Mucosa of rectum (tissue), 2 donors: Measurements from ENCODE around the gene GLIS1.

ENCODE experiments used
- H3K27ac ChIP-seq, 2 donors: one replicate each; pipeline ENCODE4 v1.7.0; 2013; ENCODE audit warnings: inconsistent platforms in 2 of 2, low read depth in 2 of 2, low read length in 2 of 2
- H3K27me3 ChIP-seq, 2 donors: one replicate each; pipeline ENCODE4 v1.7.0; 2013; ENCODE audit warnings: low read length in 2 of 2; ENCODE audit not compliant: control insufficient read depth in 2 of 2, insufficient read depth in 2 of 2
- H3K36me3 ChIP-seq, 2 donors: one replicate each; pipeline ENCODE4 v1.7.0; 2013; ENCODE audit warnings: low read length in 2 of 2; ENCODE audit not compliant: control insufficient read depth in 2 of 2, insufficient read depth in 2 of 2
- H3K4me1 ChIP-seq, 2 donors: one replicate each; pipeline ENCODE4 v1.7.0; 2013; ENCODE audit warnings: low read length in 2 of 2, mild to moderate bottlenecking in 1 of 2; ENCODE audit not compliant: control insufficient read depth in 2 of 2, insufficient read depth in 2 of 2
- H3K4me3 ChIP-seq, 2 donors: one replicate each; pipeline ENCODE4 v1.7.0; 2013; ENCODE audit warnings: low read length in 2 of 2
- H3K9ac ChIP-seq, 2 donors: one replicate each; pipeline ENCODE4 v1.7.0; 2013; ENCODE audit warnings: low read length in 2 of 2, low read depth in 1 of 2, mild to moderate bottlenecking in 1 of 2
- H3K9me3 ChIP-seq, 2 donors: one replicate each; pipeline ENCODE4 v1.7.0; 2013; ENCODE audit warnings: low read length in 2 of 2; ENCODE audit not compliant: control insufficient read depth in 2 of 2
- donor health status: healthy.
- donor health status: Normal muscosa, but diverticular disease.

GLIS1 gene

GRCh38 chr1:53631622-53632310 is 107.2 kb downstream of the GLIS1 start:
- no peaks in the 10 kb centered on the region for H3K9me3 ChIP-seq
- H3K4me1 ChIP-seq = no peaks in the 10 kb centered on the region
- H3K27ac ChIP-seq = no peak overlapping the region
- H3K36me3 ChIP-seq = no peaks in the 10 kb centered on the region
- no peak overlapping the region for H3K9ac ChIP-seq
- no peak overlapping the region for H3K4me3 ChIP-seq
- peaks cover 0 to under 1% of the 10 kb centered on the region in 2 donors for H3K27me3 ChIP-seq

DNA sequence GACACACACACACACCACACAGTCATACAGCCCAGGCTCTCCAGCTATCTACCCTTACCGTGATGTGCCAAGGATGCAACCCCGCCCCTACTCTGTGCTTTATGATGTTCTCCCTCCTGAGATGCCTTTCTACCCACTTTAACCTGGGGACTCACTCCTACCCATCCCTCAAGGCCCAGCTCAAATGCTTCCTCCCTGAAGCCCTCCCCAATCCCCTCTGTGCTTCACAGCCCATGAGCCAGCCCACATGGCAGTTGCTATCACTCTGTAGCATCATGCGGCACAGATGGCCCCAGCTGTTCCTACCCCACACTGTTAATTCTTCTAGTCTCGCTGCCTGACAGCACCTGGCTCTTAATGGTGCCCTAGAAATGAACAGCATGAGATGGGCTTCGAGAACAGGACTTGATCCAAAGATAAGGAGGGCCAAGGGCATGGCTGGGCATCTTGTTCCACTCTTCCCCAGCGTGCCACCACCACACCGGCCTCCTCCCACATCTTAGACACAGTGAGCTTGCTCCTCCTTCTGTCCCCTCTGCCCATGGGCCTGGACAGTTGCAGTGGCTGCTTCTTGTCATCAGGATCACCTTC is 109.8 kb downstream of the GLIS1 start:
- Histone ChIP-seq H3K27ac (no peak overlapping the region), H3K4me3 (no peak overlapping the region), H3K9me3 (no peaks in the 10 kb centered on the region), H3K27me3 (no peaks in the 10 kb centered on the region), H3K4me1 (no peaks in the 10 kb centered on the region), H3K9ac (no peak overlapping the region), H3K36me3 (no peaks in the 10 kb centered on the region)

DNA sequence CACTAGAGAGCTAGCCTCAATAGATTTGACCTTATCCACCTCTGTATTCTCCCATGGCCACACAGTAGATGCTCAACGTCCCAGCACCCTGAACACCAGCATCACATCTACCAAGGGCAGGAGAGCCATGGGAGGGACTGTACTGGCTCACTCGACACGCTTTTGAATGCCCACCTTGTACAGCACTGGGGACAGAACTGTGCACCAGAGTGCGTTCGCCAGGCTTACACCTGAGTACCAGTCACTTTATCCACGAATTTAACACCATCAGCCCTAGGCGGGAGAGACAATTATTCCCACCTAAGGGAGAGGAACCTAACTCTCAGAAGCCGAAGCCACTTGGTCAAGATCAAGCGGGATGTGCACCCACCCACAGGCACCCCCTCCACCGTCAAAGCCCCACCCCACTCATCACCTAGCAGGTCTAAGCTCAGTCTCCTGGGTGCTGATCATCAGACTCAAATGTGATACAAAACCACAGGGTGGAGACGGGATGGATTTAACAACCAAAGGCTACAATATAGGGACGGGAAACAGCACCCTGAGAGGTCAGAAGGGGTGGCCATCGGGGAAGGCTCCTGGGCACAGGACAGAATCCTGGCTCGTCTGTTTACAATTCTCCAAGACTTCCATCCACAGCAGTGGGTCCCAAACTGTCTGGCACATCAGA is 110.5 kb downstream of the GLIS1 start:
- Histone ChIP-seq H3K9ac (no peak overlapping the region), H3K4me1 (no peaks in the 10 kb centered on the region), H3K4me3 (no peak overlapping the region), H3K27ac (no peak overlapping the region), H3K27me3 (no peaks in the 10 kb centered on the region), H3K9me3 (no peaks in the 10 kb centered on the region), H3K36me3 (no peaks in the 10 kb centered on the region)

DNA sequence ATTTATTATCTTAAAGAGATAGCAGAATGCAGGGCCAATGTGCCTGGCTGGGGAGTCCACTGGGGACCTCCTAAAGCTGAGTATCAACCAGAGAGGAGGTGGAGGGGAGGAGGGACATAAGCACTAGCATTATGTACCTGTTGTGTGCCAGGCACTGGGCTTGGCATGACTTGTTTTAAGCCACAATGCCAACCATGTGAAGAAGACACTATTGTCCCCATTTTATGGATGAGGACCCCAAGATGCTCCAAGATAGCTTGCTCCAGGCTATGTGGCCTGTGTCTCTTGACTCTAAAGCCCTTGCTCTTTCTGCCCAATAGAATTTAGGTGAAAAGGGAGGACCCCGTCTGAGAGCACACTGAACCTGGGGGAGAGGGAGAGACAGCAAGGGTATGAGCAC is 111.3 kb downstream of the GLIS1 start:
- H3K27ac ChIP-seq = no peak overlapping the region
- no peaks in the 10 kb centered on the region for H3K36me3 ChIP-seq
- no peaks in the 10 kb centered on the region for H3K9me3 ChIP-seq
- H3K27me3 ChIP-seq = no peaks in the 10 kb centered on the region
- H3K9ac ChIP-seq = no peak overlapping the region
- no peaks in the 10 kb centered on the region for H3K4me1 ChIP-seq
- H3K4me3 ChIP-seq = no peak overlapping the region

DNA sequence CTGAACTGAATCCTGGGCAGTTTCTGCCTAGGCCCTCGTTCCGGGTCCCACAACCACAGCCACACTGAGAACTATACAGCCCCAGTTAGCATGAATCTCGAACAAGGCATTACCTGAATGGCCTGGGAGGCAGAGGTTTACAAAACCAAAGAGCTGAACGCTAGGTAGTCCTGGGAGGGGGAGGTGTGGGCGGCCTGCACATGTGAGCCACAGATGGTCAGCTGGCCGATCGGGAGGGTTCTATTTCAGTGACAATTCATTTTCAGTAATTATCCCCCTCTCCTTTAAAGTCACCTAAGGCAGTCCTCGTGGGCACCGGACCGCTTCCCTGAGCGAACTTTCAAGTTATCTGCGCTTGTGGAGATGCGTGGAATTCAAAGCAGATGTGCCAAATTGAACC is 111.9 kb downstream of the GLIS1 start:
- no peak overlapping the region for H3K9ac ChIP-seq
- H3K27ac ChIP-seq = no peak overlapping the region
- no peak overlapping the region for H3K4me3 ChIP-seq
- H3K27me3 ChIP-seq = no peaks in the 10 kb centered on the region
- H3K4me1 ChIP-seq = no peaks in the 10 kb centered on the region
- H3K9me3 ChIP-seq = no peaks in the 10 kb centered on the region
- H3K36me3 ChIP-seq = no peaks in the 10 kb centered on the region

- Histone ChIP-seq H3K27me3 (no peaks in the 10 kb centered on the region), H3K9me3 (no peaks in the 10 kb centered on the region), H3K9ac (no peak overlapping the region), H3K36me3 (no peaks in the 10 kb centered on the region), H3K4me1 (no peaks in the 10 kb centered on the region), H3K27ac (no peak overlapping the region), H3K4me3 (no peak overlapping the region)
Measured at GRCh38 chr1:53626616-53627015, 112.3 kb downstream of the GLIS1 start.

DNA sequence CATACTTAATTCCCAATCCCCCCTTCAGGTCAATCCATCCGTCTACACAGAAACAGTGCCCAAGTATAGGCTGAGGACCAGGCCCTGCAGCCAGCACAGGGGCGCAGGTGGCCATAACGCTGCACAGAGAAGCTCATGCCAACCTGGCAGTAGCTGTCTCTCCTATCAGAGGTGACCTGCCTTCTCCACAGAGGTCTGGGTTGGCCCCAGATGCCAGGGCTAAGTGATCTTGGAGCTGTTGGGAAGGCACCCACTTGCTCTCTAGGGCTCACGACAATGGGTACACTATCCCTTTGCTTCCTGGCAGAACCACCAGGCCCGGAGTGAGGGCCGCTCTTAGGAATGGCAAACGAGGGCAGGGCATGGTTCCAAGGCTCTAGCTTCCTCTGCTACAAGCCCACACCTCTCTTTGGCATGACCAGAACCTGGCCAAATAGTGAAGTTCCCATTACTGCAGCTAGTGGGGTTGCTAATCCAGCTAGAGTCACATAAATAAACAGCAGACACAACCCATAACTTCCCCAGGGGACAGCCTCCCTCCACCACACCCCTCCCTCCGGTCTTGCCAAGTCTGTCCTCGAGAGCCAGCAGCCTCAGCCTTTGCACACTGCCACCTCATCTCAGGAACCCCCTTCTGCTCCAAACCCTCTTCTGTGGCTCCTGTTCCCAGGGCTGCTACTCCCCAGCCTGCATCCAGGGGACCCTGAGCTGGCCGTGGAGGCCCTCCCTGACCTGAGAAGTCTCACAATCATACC is 113.0 kb downstream of the GLIS1 start:
- Histone ChIP-seq H3K4me1 (no peaks in the 10 kb centered on the region), H3K36me3 (no peaks in the 10 kb centered on the region), H3K27ac (no peak overlapping the region), H3K9me3 (no peaks in the 10 kb centered on the region), H3K4me3 (no peak overlapping the region), H3K27me3 (no peaks in the 10 kb centered on the region), H3K9ac (no peak overlapping the region)

GRCh38 chr1:53625049-53625448 is 113.9 kb downstream of the GLIS1 start:
- Histone ChIP-seq H3K4me1 (no peaks in the 10 kb centered on the region), H3K4me3 (no peak overlapping the region), H3K27me3 (no peaks in the 10 kb centered on the region), H3K9ac (no peak overlapping the region), H3K9me3 (no peaks in the 10 kb centered on the region), H3K36me3 (no peaks in the 10 kb centered on the region), H3K27ac (no peak overlapping the region)

GRCh38 chr1:53622531-53622930 is 116.4 kb downstream of the GLIS1 start:
- H3K4me1 ChIP-seq = no peaks in the 10 kb centered on the region
- no peaks in the 10 kb centered on the region for H3K36me3 ChIP-seq
- H3K9me3 ChIP-seq = no peaks in the 10 kb centered on the region
- H3K9ac ChIP-seq = no peak overlapping the region
- no peaks in the 10 kb centered on the region for H3K27me3 ChIP-seq
- H3K4me3 ChIP-seq = no peak overlapping the region
- H3K27ac ChIP-seq = no peak overlapping the region

DNA sequence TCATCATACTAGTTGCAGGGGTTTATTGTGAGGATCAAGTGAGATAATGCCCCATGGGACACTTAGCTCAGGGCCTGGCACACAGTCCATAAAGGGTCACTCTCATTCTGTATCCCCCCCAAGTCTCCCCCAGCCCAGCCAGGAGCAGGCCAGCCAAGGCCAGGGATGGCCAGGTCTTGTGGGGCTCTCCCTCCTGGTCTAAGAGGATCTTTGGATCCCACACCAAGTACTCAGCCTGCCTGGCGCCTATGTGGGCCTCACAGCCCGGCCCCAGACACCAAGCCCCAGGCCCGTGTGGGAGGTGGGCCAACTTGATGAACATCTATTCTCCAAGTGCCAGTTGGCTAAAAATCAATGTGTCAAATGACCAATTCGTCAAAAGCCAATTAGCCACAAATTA is 117.8 kb downstream of the GLIS1 start:
- Histone ChIP-seq H3K4me1 (no peaks in the 10 kb centered on the region), H3K9ac (no peak overlapping the region), H3K27ac (no peak overlapping the region), H3K27me3 (no peaks in the 10 kb centered on the region), H3K36me3 (no peaks in the 10 kb centered on the region), H3K4me3 (no peak overlapping the region), H3K9me3 (no peaks in the 10 kb centered on the region)
